ENCODE data around the gene MBOAT7.

- no peak for TF ChIP-seq TAF1 (IDR thresholded peaks at IDR 0.05; ENCODE audit: borderline replicate concordance, low read depth, low read length)
- no peak for TF ChIP-seq POLR2AphosphoS5 (IDR thresholded peaks at IDR 0.05; ENCODE audit: low read depth, low read length)
- TF ChIP-seq POLR2A (IDR thresholded peaks at IDR 0.05; ENCODE audit: low read depth, low read length), result no peak
Observed at GRCh38 chr19:54156490-54156889, 32.9 kb downstream of the MBOAT7 start.

Data from GM12892 (cell line).